ENCODE measurements around the gene ZNF518B. TPM values are rescaled to one million over a fixed set of nuclear protein-coding genes. Genes with fewer than 3 reads are reported as not detected.

The ZNF518B gene
- total and polyA plus RNA-seq, 2 donors (not counting 3 experiments of a cell fraction or from before 2014, with no cell fraction given), result 9.5 to 28.3 TPM

DNA sequence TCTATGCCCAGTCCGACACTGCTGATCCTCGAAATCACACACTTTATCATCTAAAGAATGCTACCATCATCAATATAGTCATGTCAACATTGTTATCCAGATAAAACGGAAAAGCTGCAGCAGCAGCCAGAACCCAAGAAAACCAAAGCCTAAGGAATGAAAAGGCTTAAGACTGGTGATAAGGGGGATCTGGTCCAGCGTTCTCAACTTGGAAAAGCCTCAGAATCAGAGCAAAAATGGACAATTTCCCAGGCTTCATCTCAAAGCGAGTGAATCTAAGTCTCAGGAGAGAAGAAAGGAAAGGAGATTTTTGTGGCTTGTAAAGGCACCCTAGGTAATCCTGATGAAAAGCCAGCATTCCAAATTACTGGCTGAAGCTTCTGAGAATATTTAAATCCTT is 8.2 kb downstream of the ZNF518B start:
- Histone ChIP-seq H3K27me3 (ENCODE audit: control insufficient read depth in 2 of 2, insufficient read depth in 2 of 2, low read length in 2 of 2) (no peaks in the 10 kb centered on the region), H3K4me1 (ENCODE audit: control insufficient read depth, extremely low read depth, insufficient read depth, low read length) (no peaks in the 10 kb centered on the region), H3K79me2 (ENCODE audit: control insufficient read depth, insufficient read depth, low read length) (peaks cover 24% of the 10 kb centered on the region), H3K4me3 (replicated peaks in 1 of 3; ENCODE audit: insufficient read depth in 1 of 3, low read depth in 1 of 3, low read length in 3 of 3) (no peak overlapping the region), H3K36me3 (ENCODE audit: control insufficient read depth in 2 of 2, extremely low read depth in 1 of 2, insufficient read depth in 2 of 2, low read length in 2 of 2) (peaks cover 32 to 40% of the 10 kb centered on the region in 2 experiments), H3K27ac (ENCODE audit: insufficient read depth, low read depth, low read length) (no peak overlapping the region), H4K20me1 (replicated peaks; ENCODE audit: control insufficient read depth, extremely low read depth, insufficient read depth, low read length) (no peaks in the 10 kb centered on the region), H2AFZ (ENCODE audit: low read depth, low read length) (no peak overlapping the region), H3K4me2 (ENCODE audit: insufficient read depth, low read length) (no peak overlapping the region), H3K9ac (replicated peaks; ENCODE audit: extremely low read depth, insufficient read depth, low read length) (no peak overlapping the region), H3K9me1 (replicated peaks; ENCODE audit: control insufficient read depth, extremely low read depth, insufficient read depth, low read length) (no peaks in the 10 kb centered on the region), H3K9me3 (replicated peaks; ENCODE audit: control insufficient read depth, insufficient read depth, low read length) (no peaks in the 10 kb centered on the region)
- no TSS peak for BruUV-seq (replicated peaks)
- intact Hi-C loops (cut with micrococcal nuclease) (no loop called here), dilution Hi-C loops (cut with MboI; ENCODE audit: extremely low pct_ligation_motif_present, low sequenced_read_pairs) (no loop called here)
- ChIA-PET CTCF (interaction anchor here (2.3 kb wide), 1 partner anchor 12 kb away, joined by 10 read pairs; no protein-coding TSS in a partner anchor), POLR2A (no interaction called here)
- DNase-seq (ENCODE audit: low read depth, low spot score) (no peak), FAIRE-seq (no peak)
- TF ChIP-seq FOS (IDR thresholded peaks at IDR 0.05; ENCODE audit: borderline replicate concordance, insufficient read depth, low read length) (no peak), MYC (IDR thresholded peaks at IDR 0.05; ENCODE audit: low read depth, low read length) (no peak), EZH2 (IDR thresholded peaks at IDR 0.05; ENCODE audit: borderline replicate concordance, low read depth, low read length, severe bottlenecking) (no peak), POLR2A (IDR thresholded peaks at IDR 0.05; ENCODE audit: low read depth, low read length) (no peak), GATA2 (IDR thresholded peaks at IDR 0.05; ENCODE audit: insufficient read depth, insufficient read length, low read depth, low read length) (no peak), JUN (IDR thresholded peaks at IDR 0.05; ENCODE audit: borderline replicate concordance, insufficient read depth, insufficient read length, low read depth) (no peak), POLR2AphosphoS5 (IDR thresholded peaks at IDR 0.05; ENCODE audit: insufficient read depth, low read depth, low read length) (no peak), MAX (IDR thresholded peaks at IDR 0.05; ENCODE audit: insufficient read depth, insufficient read length) (no peak)
- TF ChIP-seq, protein P1, sequence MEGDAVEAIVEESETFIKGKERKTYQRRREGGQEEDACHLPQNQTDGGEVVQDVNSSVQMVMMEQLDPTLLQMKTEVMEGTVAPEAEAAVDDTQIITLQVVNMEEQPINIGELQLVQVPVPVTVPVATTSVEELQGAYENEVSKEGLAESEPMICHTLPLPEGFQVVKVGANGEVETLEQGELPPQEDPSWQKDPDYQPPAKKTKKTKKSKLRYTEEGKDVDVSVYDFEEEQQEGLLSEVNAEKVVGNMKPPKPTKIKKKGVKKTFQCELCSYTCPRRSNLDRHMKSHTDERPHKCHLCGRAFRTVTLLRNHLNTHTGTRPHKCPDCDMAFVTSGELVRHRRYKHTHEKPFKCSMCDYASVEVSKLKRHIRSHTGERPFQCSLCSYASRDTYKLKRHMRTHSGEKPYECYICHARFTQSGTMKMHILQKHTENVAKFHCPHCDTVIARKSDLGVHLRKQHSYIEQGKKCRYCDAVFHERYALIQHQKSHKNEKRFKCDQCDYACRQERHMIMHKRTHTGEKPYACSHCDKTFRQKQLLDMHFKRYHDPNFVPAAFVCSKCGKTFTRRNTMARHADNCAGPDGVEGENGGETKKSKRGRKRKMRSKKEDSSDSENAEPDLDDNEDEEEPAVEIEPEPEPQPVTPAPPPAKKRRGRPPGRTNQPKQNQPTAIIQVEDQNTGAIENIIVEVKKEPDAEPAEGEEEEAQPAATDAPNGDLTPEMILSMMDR (IDR thresholded peaks at IDR 0.05; ENCODE audit: extremely low read depth in 1 of 2, insufficient read depth in 1 of 2, low read depth in 1 of 2, low read length in 2 of 2), result no peak

Data from endothelial cell of umbilical vein (primary cell).